GM18867 (cell line): ENCODE measurements around the gene USP15.
A peak's percentile ranks its signal among the peaks of the same experiment; 100 is the strongest.

Source experiments
- ATAC-seq: cut with Tn5 transposase; IDR thresholded peaks from one replicate; pipeline ENCODE4 v1.9.1; 2021; ENCODE audit warnings: mild to moderate bottlenecking, moderate library complexity; ENCODE audit not compliant: unreplicated experiment

The USP15 gene

DNA sequence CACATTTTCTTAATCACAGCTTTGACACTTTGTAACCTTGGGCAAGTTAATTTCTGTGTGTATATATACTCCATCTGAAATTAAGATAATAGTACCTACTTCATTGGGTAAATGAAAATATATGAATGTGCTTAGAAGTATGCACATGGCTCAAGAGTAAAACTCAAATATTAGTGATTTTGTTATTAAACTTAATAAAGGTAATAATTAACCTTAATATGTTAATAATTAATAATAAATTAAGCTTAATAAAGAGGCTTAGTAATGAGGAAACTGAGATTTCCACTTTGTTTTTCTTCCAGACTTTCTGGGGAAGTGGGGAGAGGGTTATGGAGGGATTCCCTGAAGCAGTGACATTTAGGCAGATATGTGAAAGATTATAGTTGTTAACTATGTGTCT lies 19.8 kb downstream of the USP15 start:
- no peak for ATAC-seq

DNA sequence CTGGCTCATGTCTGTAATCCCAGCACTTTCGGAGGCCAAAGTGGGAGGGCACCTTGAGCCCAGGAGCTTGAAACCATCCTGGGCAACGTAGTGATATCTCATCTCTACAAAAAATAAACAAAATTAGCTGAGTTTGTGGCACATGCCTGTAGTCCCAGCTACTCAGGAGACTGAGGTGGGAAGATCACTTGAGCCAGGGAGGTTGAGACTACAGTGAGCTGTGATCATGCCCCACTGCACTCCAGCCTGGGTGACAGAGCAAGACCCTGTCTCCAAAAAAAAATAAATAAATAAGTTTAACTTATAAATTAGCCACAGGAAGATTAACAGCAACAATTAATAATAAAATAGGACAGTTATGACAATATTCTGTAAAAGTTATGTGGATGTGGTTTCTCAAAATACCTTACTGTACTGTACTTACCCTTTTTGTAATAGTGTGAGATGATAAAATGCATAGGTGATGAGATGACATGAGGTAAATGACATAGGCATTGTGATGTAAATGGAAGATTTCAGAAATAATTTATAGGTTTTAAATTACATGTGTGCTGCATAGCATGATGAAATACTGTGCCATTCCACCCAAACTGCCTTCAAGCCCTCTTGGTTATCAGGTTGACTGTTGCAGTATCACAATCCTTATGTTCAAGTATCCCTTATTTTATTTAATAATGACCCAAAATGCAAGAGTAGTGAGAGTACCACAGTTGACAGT lies 22.0 kb downstream of the USP15 start:
- no peak for ATAC-seq

DNA sequence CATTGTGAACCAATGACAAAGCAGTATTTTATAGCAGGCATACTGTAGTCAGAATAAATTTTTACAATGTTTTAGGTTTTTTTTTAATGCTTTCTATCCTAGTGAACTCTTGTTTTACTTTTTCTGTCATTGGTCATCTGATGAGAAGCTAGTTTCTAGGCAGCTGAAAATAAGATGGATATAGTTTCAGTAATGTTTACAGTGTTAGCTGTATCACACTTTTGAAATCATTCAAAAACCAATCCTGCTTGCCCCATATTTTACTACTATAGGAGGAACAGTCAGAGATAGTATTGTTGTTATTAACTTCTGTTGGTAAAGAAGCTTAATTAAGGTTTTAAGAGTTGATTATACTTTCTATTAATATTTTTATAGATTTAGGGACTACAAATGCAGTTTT lies 24.5 kb downstream of the USP15 start:
- no peak for ATAC-seq

GRCh38 chr12:62285284-62285683 lies 25.1 kb downstream of the USP15 start:
- ATAC-seq, result no peak

- no peak for ATAC-seq
Measured at GRCh38 chr12:62288328-62288727, 28.1 kb downstream of the USP15 start.

- no peak for ATAC-seq
Measured at GRCh38 chr12:62290846-62291245, 30.6 kb downstream of the USP15 start.

GRCh38 chr12:62291864-62292760 lies 31.9 kb downstream of the USP15 start:
- ATAC-seq, result no peak

DNA sequence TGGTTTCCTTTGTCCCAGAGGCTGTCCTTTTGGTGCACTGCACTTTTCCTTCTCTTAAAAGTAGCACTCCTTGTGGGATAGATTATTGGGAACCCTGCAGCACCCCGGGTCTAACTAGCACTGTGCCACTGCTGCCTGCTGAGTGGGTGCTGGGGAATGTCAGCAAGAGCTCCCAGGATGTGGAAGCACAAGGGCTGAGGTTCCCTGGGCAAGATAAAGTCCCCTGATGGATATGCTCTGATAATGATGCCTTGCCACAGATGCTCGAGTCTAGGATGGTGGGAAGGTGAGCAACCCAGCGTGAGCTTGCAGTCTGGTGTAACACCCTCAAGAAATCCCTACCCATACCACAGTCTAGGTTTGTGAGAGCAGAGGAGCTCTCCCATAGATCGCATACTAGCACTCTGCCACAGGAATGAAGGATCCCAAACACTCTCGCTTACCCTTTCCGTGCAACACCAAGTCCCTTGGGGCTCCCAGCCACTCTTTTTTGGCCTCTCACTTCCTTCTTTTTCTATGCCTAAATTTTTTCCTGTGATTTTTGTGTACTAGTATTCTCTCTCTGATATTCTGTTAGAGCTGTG lies 32.6 kb downstream of the USP15 start:
- no peak for ATAC-seq

DNA sequence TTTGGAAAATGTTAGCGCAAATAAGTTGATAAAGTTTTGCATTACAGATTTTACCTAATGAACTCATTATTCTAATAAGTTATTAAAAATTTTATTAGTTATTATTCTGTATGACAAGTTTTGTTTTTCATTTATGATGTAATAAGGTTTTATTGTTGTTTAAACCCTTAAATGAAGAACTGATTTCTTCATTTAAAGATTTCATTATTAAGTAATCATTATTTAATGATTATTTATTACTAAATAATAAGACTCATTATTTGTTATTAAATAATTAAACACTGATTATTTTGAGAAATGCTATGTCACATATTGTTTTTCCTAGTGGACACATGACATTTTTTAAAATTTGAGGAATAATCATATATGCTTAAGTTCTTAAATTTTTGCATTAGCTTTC lies 34.2 kb downstream of the USP15 start:
- ATAC-seq, result no peak

- ATAC-seq, result no peak
Measured at GRCh38 chr12:62296001-62296400, 35.8 kb downstream of the USP15 start.

DNA sequence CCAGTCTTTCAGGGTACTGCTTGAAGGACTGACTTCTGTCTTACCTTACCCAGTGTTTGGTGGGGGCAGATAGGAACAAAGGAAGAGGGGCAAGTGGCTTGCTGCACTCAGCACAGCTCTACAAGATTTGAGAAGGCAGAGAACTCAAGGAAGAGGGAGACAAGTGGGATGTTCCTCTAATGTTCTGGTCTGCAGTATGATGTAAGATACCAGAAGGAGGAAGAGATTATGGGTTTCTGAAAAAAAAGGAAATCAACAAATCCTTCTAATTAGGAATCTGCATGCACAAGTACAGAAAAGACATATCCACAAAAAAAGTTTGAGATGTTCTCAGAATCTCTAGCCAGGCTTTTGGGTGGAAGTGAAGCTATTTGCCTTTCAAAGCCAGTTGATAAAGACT lies 37.1 kb downstream of the USP15 start:
- no peak for ATAC-seq

GRCh38 chr12:62299617-62300016 lies 39.4 kb downstream of the USP15 start:
- no peak for ATAC-seq

DNA sequence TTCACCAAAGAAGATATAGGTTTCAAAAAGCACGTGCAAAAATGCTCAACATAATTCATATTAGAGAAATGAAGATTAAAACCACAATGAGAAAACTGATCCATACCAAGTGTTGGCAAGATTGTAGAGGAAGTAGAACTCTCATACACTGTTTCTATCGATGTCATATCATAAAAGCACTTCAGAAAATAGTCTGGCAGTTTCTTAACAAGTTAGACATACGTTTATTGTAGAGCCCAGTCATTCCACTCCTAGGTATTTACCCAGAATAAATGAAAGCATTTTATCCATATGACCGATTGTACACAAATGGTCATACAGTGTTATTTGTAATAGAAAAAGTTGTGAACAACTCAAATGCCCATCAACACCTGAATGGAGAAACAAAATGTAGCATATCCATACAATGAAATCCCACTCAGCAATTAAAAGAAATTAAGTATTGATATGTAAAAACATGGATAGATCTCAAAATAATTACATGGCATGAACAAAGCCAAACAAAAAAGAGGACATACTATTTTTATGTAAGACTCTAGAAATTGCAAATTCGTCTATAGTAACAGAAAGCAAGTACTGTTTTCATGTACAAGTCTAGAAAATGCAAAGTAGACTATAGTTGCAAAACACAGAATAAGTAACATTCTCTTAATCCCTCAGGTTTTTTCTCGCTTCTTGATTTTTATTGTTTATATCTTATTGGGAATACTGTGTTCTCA lies 41.0 kb downstream of the USP15 start:
- peak; percentile 56 for ATAC-seq

GRCh38 chr12:62301799-62302133 lies 41.6 kb downstream of the USP15 start:
- peak; percentile 42 for ATAC-seq

DNA sequence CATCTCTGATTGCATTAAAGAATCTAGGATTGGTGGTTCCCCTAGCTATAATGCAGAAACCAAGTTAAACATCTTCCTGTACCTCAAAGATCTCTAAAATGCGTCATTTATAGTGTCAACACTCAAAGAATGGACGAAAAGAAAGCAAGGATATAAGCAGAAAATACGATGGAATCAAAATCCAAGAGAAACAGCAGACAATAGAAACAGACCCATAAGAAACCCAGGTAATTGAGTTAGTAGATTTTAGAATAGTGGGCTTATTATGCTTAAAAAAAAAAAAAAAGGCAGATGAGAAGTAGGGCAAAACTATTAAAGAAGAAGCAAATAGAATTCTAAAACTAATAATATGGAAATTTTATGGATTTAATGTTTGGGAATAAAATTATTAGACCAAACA lies 44.4 kb downstream of the USP15 start:
- ATAC-seq, result no peak

DNA sequence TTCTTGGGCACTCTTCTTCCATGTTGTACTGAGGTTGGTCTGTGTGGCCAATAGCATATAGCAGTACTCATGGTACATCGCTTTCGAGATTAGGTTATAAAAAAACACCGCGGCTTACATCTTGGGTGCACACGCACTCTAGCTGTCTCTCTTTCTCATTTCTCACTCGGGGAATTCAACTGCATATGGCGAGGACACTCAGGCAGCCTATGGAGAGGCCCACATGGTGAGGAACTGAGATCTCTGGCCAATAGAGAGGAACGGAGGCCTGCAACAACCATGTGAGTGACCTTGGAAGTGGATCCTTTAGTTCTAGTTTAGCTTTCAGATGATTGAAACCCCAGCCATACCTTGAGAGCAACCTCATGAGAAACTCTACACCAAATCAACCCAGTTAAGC lies 45.6 kb downstream of the USP15 start:
- ATAC-seq, result no peak

- no peak for ATAC-seq
Measured at GRCh38 chr12:62306569-62307530, 46.6 kb downstream of the USP15 start.

- ATAC-seq, result no peak
Measured at GRCh38 chr12:62308201-62308600, 48.0 kb downstream of the USP15 start.

GRCh38 chr12:62313727-62314380 lies 53.6 kb downstream of the USP15 start:
- ATAC-seq, result no peak

DNA sequence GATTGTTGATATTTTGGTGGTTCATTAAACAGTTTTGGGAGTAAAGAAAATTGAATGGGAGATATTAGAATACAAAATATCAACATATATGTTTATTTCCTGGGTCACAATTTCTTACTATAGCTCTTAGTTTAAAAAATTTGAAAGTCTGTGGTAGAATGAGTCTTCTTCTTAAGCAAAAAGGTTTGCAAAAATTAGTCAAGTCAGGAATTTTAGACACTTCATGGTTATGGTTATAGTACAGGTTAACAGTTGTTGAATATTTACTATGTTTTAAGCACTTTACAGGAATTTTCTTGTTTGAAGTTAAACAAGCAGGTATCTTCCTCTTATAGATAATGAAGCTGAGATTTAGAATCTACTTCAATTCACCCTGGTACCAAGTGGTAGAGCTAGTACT lies 56.8 kb downstream of the USP15 start:
- no peak for ATAC-seq
